ENCODE results near the gene GALNT10.

The GALNT10 gene

DNA sequence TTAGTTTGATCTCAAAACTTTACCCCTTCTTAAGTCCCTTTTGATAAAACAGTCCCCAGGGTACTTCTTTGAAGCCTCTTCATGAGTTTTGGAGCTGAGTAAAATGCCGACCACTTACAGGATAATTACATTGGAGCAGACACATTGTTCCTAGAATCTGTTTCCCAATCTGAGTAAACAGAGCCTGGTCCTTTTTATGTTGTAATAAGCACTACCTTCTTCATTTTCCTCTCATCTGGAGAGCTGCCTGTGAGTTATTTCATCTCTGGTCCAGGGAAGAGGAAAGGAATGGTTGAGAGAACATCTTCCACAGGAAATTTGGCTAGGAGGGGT is 26.3 kb upstream of the GALNT10 start:
- ChIA-PET POLR2A (no interaction called here), CTCF (interaction anchor here (1.1 to 2.8 kb wide), 7 partner anchors 8 to 240 kb away, joined by 3 to 10 read pairs (median 4); no protein-coding TSS in a partner anchor)
- TF ChIP-seq, protein P1, sequence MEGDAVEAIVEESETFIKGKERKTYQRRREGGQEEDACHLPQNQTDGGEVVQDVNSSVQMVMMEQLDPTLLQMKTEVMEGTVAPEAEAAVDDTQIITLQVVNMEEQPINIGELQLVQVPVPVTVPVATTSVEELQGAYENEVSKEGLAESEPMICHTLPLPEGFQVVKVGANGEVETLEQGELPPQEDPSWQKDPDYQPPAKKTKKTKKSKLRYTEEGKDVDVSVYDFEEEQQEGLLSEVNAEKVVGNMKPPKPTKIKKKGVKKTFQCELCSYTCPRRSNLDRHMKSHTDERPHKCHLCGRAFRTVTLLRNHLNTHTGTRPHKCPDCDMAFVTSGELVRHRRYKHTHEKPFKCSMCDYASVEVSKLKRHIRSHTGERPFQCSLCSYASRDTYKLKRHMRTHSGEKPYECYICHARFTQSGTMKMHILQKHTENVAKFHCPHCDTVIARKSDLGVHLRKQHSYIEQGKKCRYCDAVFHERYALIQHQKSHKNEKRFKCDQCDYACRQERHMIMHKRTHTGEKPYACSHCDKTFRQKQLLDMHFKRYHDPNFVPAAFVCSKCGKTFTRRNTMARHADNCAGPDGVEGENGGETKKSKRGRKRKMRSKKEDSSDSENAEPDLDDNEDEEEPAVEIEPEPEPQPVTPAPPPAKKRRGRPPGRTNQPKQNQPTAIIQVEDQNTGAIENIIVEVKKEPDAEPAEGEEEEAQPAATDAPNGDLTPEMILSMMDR (IDR thresholded peaks at IDR 0.05; ENCODE audit: control extremely low read depth, extremely low read depth, low read depth, missing control alignments), result no peak
- DNase-seq (ENCODE audit: extremely low spot score), result no peak

DNA sequence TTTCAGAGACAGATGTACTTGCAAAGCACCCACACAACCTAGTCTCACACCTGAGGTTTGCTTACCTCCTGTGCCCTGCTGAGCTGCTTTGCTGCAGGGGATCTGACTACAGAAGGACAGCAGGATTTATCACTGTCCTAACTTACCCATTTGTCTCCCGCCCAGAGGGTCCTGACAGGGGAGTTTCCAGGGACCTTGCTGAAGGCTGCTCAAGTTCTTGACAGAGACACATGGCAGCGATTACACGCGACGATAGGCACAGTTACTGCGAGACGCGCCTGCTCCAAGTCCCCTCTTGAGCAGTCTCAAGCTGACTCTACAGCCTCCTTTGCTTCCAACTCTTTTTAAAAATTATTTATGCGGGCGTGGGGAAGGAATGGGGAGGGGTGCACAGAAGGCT is 24.6 kb upstream of the GALNT10 start:
- DNase-seq (ENCODE audit: extremely low spot score), result no peak
- CTCF ChIA-PET, result no interaction called here

DNA sequence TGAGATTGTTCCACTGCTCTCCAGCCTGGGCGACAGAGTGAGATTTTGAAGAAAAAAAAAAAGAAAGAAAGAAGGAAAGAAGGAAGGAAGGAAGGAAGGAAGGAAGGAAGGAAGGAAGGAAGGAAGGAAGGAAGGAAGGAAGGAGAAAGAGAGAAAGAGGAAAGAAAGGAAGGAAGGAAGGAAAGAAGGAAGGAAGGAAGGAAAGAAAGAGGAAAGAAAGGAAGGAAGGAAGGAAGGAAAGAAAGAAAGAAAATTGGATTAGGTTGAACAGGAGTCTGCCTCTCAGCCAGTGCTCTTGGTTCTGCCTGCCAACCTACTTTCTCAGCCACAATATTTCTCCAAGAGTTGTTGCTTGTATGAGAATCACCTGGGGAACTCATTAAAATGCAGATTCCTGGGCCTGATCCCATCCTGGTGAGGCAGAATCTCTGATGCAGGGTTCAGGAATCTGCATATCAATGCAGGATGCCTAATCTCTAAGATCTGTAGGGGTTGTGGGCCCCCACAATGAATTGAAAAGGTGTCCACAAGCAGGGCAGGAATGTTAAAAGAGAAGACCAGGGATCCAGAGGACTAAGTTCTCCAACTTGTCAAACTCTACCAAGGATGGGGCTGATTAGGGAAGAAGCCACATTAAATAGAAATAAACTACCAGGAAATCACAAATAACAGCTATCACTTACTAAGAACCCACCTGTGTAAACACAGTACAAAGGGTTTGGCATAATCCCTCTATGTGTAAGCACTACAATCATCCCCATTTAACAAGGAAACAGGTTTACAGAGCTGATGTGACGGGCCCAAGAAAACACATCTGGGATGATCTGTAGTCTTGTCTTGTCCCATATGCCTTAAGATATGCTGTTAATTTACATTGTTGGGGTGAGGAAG is 23.4 kb upstream of the GALNT10 start:
- TF ChIP-seq, protein P1 (IDR thresholded peaks at IDR 0.05; ENCODE audit: control extremely low read depth, extremely low read depth, low read depth, missing control alignments), result no peak
- POLR2A ChIA-PET, result interaction anchor here (0.7 kb wide), 1 partner anchor 1317 kb away, joined by 6 read pairs; no protein-coding TSS in a partner anchor
- CTCF ChIA-PET, result interaction anchor here (1.4 to 1.7 kb wide), 2 partner anchors 10 to 14 kb away, joined by 3 to 4 read pairs; no protein-coding TSS in a partner anchor
- DNase-seq (ENCODE audit: extremely low spot score), result no peak

More for the DNA sequence above, 24.6 kb upstream of the GALNT10 start:
- POLR2A ChIA-PET, result no interaction called here
- TF ChIP-seq, protein P1 (IDR thresholded peaks at IDR 0.05; ENCODE audit: control extremely low read depth, extremely low read depth, low read depth, missing control alignments), result no peak

DNA sequence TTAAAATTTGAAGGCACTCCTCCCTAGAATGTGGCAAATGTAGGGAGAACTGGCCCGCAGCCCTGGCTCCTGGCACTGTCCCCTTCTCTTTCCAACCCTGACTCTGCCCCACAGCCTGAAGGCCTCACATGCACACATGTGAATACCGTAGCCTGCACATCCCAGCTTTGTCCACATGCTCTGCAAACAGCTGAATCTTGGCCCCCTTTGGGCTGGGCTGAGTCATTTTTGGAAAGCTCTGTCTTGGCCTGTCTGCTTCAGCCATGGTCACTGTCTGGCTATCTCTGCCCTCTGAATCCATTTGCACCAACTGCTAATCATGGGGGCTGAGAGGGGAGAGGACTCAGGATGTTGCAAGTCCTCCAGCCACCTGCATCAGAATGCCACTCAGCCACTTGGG is 22.1 kb upstream of the GALNT10 start:
- no peak for DNase-seq (ENCODE audit: extremely low spot score)
- ChIA-PET POLR2A (no interaction called here), CTCF (interaction anchor here (1.4 to 1.7 kb wide), 2 partner anchors 11 to 12 kb away, joined by 3 to 4 read pairs; no protein-coding TSS in a partner anchor)
- TF ChIP-seq, protein P1 (IDR thresholded peaks at IDR 0.05; ENCODE audit: control extremely low read depth, extremely low read depth, low read depth, missing control alignments), result no peak

DNA sequence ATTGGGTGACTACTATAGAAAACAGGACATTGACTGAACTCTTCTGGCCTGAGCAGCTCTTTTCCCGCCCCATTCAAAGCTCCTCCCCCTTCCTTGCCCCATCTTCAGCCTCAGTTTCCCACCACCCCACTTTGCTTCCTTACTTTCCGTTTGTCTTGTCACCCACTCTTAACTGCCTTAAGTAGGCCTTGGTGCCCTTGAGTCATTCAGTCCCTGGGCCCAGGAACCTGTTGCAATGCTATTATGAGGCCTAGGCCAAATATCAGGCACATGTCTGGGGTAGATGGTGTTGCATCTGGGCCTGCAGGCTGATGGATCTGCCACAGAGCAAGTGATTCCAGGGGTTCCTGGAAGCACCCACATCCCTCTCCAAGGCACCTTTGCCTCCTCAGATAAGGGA is 17.7 kb upstream of the GALNT10 start:
- POLR2A ChIA-PET, result interaction anchor here (0.6 kb wide), 1 partner anchor 463 kb away, joined by 3 read pairs; no protein-coding TSS in a partner anchor
- TF ChIP-seq, protein P1 (IDR thresholded peaks at IDR 0.05; ENCODE audit: control extremely low read depth, extremely low read depth, low read depth, missing control alignments), result no peak

DNA sequence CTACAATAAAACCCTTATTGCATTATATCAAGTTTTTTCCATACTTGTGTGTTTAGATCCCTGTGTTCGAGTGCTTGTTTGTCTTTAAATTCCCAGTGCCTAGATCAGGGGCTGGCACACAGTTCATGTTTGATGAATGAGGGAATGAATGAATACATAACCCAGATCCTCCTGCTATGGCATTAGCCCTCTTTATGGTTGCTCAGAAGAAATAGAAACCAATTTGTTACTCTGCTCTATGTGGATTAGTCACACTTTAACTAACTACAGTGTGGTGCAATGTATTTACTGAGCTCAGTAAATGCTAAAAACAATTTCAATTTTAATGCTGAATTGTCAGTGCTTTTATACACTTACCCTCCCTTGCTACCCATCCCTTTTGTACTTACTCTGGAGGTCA is 16.4 kb upstream of the GALNT10 start:
- DNase-seq (ENCODE audit: extremely low spot score), result no peak
- POLR2A ChIA-PET, result no interaction called here
- TF ChIP-seq, protein P1 (IDR thresholded peaks at IDR 0.05; ENCODE audit: control extremely low read depth, extremely low read depth, low read depth, missing control alignments), result no peak
- CTCF ChIA-PET, result interaction anchor here (0.7 to 2.3 kb wide), 8 partner anchors 11 to 231 kb away, joined by 3 to 9 read pairs (median 5); no protein-coding TSS in a partner anchor

More for the DNA sequence above, 17.7 kb upstream of the GALNT10 start:
- DNase-seq (ENCODE audit: extremely low spot score), result no peak
- CTCF ChIA-PET, result interaction anchor here (1.2 to 2.3 kb wide), 3 partner anchors 9 to 100 kb away, joined by 4 to 9 read pairs (median 6); no protein-coding TSS in a partner anchor
